ENCODE measurements around the gene CAPN11. TPM values are rescaled to one million over a fixed set of nuclear protein-coding genes. Genes with fewer than 3 reads are reported as not detected.

CAPN11 gene
- total RNA-seq, 2 experiments from 2014 or later, result 0.11 to 0.18 TPM

- POLR2A ChIA-PET, result interaction anchor here (0.9 to 7.6 kb wide), 4 partner anchors 10 to 60 kb away, joined by 3 to 64 read pairs (median 30); partner anchors contain the start of genes HSP90AB1 and SLC29A1
Measured at GRCh38 chr6:44232676-44233566, 74.3 kb downstream of the CAPN11 start.

GRCh38 chr6:44233567-44234100 is 75.0 kb downstream of the CAPN11 start:
- intact Hi-C loops (cut with micrococcal nuclease), result loop anchor here (10.0 kb wide), 1 partner anchor 129 kb away; no protein-coding TSS in a partner anchor
- H3K27ac Mint-ChIP-seq, result no peak overlapping the region
- ChIA-PET POLR2A (interaction anchor here (1.0 to 7.6 kb wide), 4 partner anchors 9 to 18 kb away, joined by 5 to 64 read pairs (median 30); partner anchors contain the start of genes HSP90AB1 and SLC29A1), CTCF (interaction anchor here (0.6 to 5.5 kb wide), 9 partner anchors 9 to 136 kb away, joined by 3 to 52 read pairs (median 7); partner anchors contain the start of genes HSP90AB1 and SLC29A1)
- H3K4me3 Mint-ChIP-seq, result no peak overlapping the region
- H3K27me3 Mint-ChIP-seq, result no peaks in the 10 kb centered on the region
- peaks cover 17% of the 10 kb centered on the region for H3K4me1 Mint-ChIP-seq (ENCODE audit: low read depth)
- no peak for DNase-seq
- no peak for ATAC-seq
- peaks cover 43% of the 10 kb centered on the region for H3K36me3 Mint-ChIP-seq (ENCODE audit: low read depth)
- no peak for TF ChIP-seq CTCF (IDR thresholded peaks at IDR 0.05)
- no peaks in the 10 kb centered on the region for H3K9me3 Mint-ChIP-seq

More at GRCh38 chr6:44232676-44233566, 74.3 kb downstream of the CAPN11 start:
- no peak overlapping the region for H3K4me3 Mint-ChIP-seq
- no peak overlapping the region for H3K27ac Mint-ChIP-seq
- ATAC-seq (no peak), DNase-seq (no peak)
- no peak for TF ChIP-seq CTCF (IDR thresholded peaks at IDR 0.05)
- intact Hi-C loops (cut with micrococcal nuclease), result loop anchor here (10.0 kb wide), 1 partner anchor 128 kb away; no protein-coding TSS in a partner anchor
- CTCF ChIA-PET, result interaction anchor here (2.1 to 5.5 kb wide), 3 partner anchors 8 to 136 kb away, joined by 10 to 52 read pairs (median 38); partner anchors contain the start of genes HSP90AB1 and SLC29A1
- H3K4me1 Mint-ChIP-seq (ENCODE audit: low read depth), result peaks cover 10% of the 10 kb centered on the region
- H3K36me3 Mint-ChIP-seq (ENCODE audit: low read depth), result peaks cover 43% of the 10 kb centered on the region
- H3K27me3 Mint-ChIP-seq, result no peaks in the 10 kb centered on the region
- H3K9me3 Mint-ChIP-seq, result no peaks in the 10 kb centered on the region

Other genes with a start within 250 kb of the CAPN11 start
- gene MRPL14, start 31.4 kb upstream of the CAPN11 start, total RNA-seq, result 10 to 100 TPM; 42.8 to 44.3 TPM
- gene TMEM63B, start 31.3 kb upstream of the CAPN11 start, total RNA-seq, result 10 to 100 TPM in 1 of 2 experiments, 1 to 10 TPM in 1; 9.1 to 12.9 TPM
- gene MYMX, start 58.1 kb downstream of the CAPN11 start, total RNA-seq, result not detected
- 10 to 100 TPM; 56.1 to 57.4 TPM for gene SLC29A1, start 64.8 kb downstream of the CAPN11 start, total RNA-seq
- 1,000 to 10,000 TPM; 2,124 to 2,130 TPM for gene HSP90AB1, start 88.3 kb downstream of the CAPN11 start, total RNA-seq
- gene SLC35B2, start 98.7 kb downstream of the CAPN11 start, total RNA-seq, result 10 to 100 TPM; 15.4 to 16.7 TPM
- gene NFKBIE, start 106.7 kb downstream of the CAPN11 start, total RNA-seq, result 10 to 100 TPM; 13.3 to 17.9 TPM
- under 1 TPM in 1 of 2 experiments, not detected in 1; 0.05 TPM for gene TMEM151B, start 111.6 kb downstream of the CAPN11 start, total RNA-seq
- 10 to 100 TPM; 16.2 to 16.3 TPM for gene AARS2, start 154.5 kb downstream of the CAPN11 start, total RNA-seq
- not detected for gene SPATS1, start 183.8 kb downstream of the CAPN11 start, total RNA-seq
- 10 to 100 TPM; 20.4 to 21.4 TPM for gene CDC5L, start 228.9 kb downstream of the CAPN11 start, total RNA-seq

Measured in activated CD8-positive, alpha-beta T cell treated with anti-CD3 and anti-CD28 coated beads for 36 hours (primary cell).